GM18508 (cell line): ENCODE data around the gene RARA.

Experiments
- ATAC-seq: cut with Tn5 transposase; IDR thresholded peaks from one replicate; pipeline ENCODE4 v1.9.1; 2021; ENCODE audit warnings: moderate number of reproducible peaks; ENCODE audit not compliant: insufficient read depth, unreplicated experiment

The RARA gene

DNA sequence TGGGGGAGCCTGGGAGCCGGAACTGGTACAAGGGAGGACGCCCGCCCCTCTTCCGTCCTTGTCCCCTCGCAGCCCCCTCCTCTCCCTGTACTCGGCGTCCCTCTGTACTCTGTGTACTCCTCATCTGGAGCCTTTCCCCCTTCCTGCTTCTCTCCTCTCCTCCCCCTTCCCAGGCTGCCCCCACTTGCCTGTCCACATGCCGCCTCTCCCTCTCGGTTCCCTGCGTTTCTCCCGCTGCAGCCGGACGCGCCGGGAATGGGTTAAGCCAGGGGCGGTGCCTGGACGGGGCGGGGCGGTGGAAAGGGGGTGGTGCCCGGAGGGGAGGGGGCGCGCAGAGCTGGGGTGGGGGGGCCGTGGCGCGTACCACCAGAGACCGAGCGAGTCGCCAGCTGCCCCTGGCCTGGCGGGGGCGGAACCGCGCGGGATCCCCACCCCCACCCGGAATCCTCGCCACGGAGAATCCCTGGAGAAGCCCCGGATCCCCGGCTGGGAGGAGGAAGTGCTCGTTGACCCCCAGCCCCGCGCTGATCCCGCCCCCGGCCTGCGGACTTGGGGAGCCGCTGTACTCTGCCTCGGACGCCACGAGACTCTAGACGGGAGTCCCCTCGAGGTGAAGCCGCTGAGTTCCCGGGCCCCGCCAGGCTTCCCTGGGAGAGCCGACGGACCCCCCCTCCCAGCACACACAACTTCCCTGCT is 33.0 kb downstream of the RARA start:
- ATAC-seq: no peak

GRCh38 chr17:40342504-40343218 is 33.7 kb downstream of the RARA start:
- ATAC-seq: no peak

DNA sequence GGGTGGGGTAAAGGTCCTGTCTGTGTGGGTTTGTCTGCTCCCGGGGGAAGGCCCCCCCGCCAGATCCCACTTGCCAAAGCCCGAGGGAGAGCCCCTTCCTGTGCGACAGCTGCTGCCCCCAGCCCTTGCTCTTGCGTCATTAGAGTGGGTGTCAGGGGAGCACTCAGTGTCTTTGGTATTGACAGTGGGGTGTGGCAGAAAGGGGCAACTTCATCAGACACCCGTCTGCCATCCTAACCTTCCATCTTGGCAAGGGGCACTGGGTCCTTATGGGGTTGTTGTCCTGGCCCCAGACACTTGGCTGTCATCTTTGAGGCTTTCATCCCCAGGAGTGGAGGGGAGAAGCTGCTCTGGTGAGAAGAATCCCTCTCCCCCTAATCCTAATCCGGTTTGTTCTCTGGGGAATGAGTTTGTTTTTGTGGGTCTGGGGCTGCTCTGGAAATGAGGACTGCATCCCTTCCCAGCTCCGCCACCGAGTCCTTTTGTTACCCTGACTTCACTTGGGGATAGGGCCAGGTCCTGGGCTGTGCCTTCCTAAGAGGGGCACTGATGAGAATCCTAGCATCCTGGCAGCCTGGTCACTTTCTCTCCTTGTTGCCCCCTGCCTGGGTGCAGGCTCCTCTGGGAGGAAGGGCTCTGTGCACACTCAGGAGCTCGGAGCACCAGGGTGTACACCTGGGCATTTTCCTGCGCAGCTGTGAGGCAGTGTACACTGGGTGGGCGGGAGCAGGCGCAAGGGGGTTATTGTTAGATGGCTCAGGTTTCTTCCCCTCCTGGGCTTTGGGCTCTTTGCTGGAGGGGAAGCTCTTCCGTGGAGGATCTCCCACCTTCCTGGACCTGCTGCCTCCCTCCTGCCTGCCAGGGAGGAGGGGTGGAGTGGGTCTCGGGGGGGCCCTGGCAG is 34.5 kb downstream of the RARA start:
- no peak for ATAC-seq

GRCh38 chr17:40344421-40345160 is 35.6 kb downstream of the RARA start:
- no peak for ATAC-seq

DNA sequence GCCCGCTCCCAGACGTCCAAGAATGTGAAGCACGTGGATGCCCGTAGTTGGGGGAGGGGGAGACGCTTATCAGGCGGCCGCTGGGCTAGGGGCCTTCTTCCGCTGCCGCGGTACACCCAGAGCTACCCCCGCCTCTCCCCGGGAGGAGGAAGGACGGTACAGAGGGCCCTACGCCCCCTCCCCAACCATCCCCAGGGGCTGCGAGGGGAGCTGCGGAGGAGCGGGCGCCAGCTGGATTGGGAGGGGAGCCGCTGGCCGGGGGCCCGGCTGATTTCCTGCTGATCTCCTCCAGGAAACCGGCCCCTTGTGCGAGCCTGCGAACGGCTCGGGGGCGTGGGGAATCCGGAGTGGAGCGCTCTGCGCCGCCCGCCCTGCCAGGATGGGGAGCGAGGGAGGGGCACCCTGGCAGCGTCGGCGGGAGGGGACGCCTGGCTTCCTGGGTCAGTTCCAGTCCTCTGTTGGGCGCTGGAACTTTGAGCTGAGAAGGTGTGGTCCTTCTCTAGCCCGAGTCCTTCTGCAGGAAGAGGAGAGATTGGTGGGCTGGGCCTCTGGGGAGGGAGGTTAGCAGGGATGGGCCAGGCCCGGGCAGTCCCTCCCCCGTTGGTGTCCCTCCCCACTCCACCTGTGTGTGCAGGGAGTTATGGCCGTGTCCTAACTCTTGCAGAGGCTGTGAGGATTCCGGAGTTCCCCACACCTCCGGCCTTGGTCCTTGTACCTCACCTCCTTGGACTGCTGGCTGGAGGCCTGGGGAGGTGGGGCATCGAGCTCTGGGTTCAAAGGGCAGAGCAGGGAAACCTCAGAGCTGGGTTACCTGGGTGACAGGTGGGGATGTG is 36.4 kb downstream of the RARA start:
- no peak for ATAC-seq

DNA sequence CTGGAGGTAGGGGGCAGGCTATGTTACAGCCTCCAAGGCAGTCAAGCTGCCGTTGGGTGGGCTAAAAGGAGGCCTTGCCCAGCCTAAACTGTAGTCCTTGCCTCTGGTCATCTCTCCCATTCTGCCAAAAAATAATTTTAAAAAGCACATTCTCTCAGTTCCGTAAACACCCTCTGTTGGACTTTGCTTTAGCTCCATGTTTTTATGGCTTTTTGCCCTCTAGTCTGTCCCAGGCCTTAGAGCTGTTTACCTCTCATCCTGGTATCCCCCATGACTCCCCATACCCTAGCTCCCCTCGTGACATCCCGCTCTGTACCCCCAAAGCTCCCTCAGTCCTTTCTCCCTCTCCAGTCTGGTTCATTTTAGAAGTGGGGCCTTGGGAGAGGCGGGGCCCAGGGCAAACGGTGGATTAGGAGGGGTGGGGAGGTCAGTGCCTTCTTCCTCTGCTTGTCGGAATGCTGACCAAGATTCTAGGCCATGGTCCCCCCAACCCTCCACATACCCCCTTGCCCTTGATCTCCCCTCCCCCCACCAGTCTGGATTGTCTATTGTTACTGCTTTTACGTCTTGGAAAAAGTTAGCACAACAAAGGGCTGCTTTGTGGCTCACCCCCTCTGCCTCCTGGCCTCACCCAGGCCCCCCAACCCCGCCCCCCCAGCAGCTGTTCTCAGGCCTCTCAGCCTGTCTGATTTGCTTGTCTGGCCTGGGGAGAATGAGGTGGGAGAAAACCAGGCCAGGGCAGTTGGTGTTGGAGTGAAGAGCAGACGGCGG is 37.2 kb downstream of the RARA start:
- no peak for ATAC-seq

DNA sequence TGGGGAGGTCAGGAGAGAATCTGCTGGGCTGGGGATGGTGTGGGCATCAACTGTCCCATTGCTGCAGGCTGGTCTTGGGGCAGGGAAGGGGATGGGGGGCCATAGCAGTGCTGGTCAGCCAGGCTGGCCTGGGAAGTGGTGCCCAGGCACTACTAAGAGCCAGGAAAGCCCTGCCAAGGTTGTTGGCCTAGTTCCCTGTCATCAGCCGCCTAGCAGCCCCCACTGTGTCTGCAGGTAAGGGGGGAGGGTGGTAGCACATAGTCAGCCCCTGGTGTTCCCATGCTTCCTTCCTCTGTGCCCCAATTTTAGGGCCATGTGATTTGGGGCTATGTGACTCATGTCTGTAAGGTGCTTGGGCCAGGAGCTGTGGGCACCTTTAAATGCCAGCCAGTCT is 37.8 kb downstream of the RARA start:
- no peak for ATAC-seq

- no peak for ATAC-seq
These were observed 38.5 kb downstream of the RARA start for GRCh38 chr17:40347319-40348135.

DNA sequence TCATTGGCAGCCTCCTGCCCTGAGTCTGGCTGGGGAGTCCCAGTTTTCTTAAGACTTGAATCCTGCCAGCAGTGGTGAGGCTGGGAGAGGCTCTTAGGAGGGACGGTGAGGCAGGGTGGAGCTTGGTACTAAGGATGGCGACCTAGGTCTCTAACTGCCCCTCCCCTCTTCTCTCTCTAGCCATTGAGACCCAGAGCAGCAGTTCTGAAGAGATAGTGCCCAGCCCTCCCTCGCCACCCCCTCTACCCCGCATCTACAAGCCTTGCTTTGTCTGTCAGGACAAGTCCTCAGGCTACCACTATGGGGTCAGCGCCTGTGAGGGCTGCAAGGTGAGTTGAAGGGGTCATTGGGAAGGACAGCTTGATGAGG is 39.1 kb downstream of the RARA start:
- no peak for ATAC-seq

GRCh38 chr17:40348562-40349476 is 39.8 kb downstream of the RARA start:
- ATAC-seq: no peak

- no peak for ATAC-seq
These were observed 40.5 kb downstream of the RARA start for GRCh38 chr17:40349477-40349894.

- no peak for ATAC-seq
These were observed 41.1 kb downstream of the RARA start for GRCh38 chr17:40349895-40350688.

GRCh38 chr17:40350689-40351358 is 41.8 kb downstream of the RARA start:
- ATAC-seq: no peak

DNA sequence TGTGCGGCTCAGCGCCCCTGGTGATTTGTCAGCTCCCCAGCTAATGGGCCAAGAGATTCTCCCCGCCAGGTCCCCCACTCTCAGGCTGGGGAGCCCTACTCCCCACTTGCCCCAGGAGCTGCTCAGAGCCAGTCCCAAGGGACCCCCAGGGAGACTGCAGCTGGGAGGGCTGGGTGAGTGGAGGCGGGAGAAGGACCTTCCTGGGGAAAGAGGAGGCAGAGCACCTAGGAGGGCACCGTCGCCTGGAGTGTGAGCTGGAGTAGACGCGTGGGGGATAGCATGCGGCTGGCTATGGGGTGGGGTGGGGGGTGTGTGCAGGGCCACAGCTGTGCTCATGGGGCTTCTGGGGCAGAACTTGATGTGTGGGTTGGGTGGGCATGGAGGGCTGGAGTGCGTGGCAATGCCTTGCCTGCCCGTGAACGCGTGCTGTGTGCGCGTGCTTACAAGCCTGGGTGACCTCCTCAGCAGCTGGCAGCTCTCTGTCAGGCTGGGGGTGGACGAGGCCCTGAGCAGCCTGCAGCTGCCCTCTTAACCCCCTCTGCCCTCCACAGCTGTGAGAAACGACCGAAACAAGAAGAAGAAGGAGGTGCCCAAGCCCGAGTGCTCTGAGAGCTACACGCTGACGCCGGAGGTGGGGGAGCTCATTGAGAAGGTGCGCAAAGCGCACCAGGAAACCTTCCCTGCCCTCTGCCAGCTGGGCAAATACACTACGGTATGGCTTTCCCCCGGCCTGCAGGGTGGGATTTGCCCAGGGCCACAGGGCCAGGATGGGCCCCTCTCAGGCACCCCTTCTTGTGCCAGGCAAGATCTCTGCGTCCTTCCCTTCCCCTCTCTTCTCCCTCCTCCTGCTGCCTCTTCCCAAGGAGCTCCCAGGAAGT is 42.6 kb downstream of the RARA start:
- no peak for ATAC-seq
